ENCODE data around the gene BCL2L12.
"Not testable (repeated sequence)": the region's sequence is repeated elsewhere in the genome, so short reads cannot be mapped to it uniquely, and the experiment has no call there.

BCL2L12 gene

GRCh38 chr19:49718511-49718910, 52.8 kb downstream of the BCL2L12 start:
- DNase-seq: no peak

GRCh38 chr19:49718991-49719390, 53.3 kb downstream of the BCL2L12 start:
- DNase-seq: no peak

- DNase-seq: not testable (repeated sequence)
Observed at GRCh38 chr19:49719420-49719819, 53.7 kb downstream of the BCL2L12 start.
